Measurements from ENCODE around the gene ATP5F1B.

Gene ATP5F1B

DNA sequence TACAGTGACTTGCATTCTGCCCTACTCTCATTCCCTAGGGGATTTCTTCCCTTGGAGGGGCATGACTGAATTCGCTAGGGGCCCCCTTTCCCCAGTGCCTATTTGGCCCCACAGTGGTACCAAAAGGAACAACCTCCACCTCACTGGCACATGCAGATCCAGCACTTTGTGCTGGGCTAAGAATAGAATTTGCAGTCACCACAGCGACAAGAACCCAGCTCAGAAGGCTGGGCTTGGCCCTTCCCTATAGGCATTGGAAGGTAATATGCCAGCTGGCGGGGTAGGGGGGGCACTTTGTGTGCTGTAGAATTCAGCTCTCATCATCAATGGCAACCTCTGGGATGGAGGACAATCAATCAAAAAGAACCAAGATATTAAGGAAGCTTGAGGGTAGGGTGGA, 29.5 kb downstream of the ATP5F1B start:
- DNase-seq: no peak

DNA sequence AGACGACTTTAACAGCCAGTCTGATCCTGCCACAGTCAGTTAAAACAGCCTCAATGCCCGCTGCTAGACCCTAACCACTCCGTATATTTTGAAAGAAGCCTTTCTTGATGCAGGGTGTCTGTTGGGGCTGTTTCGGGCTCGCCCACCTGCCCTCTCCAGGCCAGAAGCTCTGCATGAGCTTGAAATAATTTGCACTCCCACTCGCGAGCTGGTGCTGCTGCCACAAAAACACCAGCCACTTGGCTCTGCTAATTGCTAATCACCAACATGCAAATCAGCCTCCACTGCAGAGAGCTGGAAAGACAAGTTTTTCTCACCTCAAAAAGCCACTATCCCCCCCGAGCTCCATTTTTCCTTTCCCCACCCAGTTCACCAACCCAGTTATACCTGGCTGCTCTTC, 31.2 kb downstream of the ATP5F1B start:
- DNase-seq: no peak

DNA sequence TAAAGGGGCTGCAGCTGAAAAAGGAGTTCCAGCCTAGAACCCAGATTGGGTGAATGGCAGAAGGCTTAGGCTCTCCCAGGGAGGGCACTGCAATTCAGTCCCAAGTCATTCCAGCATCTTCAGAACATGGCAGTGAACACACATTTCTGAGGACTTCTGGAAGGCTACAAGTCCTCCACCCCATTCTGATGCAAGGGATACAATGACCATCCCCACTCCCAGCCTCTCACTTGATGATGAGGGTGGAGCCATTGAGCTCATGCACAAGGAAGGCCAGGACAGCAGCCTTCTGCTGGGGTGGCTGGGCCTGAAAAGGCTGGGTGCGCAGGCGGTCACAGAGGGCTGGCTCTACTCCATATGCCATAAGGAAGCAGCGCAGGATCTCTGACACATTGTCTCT, 41.4 kb downstream of the ATP5F1B start:
- DNase-seq: no peak

DNA sequence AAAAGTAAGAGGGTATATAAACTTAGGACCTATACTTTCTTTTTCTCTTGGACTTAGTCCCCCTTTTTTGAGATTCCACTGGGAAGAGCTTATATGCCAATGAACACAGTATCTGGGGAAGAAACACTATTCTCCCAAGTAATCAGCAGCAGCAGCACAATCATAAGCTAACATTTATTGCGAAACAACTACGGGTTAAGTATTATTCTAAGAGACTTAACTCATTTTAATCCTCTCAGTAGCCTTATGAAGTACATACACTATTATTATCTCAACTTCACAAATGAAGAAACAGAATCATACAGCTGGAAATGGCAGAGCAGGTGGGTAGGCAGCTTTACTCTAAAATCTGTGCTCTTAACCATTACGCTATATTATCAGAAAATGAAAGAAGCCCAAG, 43.5 kb downstream of the ATP5F1B start:
- DNase-seq: no peak

DNA sequence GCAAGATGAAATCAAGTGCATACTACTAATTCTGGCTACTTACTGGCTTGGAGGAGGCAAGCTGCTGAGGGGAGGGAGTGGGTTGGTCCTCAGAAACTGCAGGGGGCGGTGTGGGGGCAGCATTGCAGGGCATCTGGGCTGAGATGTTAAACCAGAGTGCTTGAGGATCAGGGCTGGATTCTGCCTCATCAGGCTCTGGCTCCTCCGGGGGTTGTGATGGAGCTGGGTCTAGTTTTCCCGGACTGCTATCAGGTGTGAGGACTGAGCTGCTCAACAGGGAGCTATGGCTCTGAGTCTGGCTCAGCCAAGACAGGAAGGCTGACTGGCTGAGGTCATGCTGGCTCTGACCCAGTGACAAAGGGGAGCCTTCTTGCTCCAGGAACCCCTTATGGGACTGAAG, 44.3 kb downstream of the ATP5F1B start:
- no peak for DNase-seq

DNA sequence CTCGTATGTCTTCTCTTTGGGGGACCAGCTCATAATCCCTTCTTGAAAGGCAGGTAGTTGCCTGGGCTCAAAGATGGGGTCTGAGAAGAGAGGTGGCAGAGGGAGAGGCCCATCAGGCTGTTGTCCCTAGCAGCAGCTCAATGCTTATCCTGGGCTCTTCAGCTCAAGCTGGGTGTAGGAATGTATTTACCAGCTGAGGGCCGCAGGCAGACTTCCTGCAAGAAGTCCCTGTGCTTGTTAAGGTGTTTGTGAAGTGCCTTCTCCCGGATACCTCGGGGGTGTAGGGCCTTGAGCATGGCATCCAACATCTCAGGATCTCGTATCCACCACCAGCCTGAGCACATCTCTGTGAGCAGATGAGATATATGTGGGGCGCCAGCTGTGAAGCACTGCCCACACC, 45.0 kb downstream of the ATP5F1B start:
- DNase-seq: no peak

DNA sequence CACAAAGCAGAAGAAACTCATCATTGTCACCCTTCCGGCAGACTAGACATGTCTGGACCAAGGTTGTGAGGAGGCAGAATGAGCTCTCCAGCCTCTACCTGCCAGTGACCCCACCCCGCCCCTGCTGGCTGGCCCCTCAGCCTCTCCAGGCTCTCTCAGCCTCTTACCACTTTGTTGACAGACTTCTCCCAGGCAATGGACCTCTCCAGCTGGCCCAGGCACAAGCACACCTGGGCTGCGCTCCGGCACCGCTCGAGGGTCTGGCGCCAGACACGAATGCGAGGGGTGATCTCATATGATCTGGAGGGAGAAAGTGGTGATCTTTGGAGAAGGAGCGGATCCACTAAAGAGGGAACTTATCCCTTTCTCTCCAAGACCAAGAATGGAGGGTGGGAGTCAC, 46.0 kb downstream of the ATP5F1B start:
- DNase-seq: no peak

DNA sequence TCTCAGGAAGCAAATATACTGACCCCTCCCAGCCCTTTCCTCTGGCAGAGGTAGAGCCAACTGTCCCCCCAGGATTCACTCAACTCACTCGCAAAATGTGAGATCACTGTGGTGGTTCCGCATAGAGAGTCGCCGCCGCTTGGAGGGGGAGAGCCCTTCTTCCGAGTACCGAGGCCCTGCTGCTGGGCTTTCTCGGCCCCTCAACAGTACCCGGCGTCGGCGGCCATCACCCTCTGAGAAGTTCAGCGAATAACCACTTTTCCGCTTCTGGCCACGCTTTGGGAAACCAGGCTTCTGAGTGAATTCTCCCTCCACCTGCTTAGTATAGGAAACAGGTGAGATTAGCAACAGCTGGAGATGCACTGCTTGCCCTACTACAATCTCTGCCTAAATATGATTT, 46.7 kb downstream of the ATP5F1B start:
- no peak for DNase-seq

DNA sequence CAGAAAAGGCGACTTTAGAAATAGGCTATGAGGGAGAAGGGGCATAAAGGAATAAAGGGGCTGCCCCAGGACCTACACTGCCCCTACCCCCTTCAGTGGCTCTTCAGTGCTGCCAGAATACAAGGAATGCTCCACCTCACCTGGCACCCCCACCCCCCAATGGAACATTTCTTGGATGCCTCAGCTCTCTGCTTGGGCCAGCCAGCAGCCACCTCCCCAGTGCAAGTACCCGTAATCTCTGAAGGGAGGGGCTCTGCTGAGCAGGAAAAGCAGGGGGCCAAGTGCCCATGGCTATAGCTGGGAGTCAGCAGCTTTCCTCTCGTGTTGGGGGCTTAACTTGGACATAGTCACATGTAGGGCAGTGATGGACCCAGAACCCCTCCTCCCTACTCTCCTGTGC, 49.0 kb downstream of the ATP5F1B start:
- DNase-seq: no peak

DNA sequence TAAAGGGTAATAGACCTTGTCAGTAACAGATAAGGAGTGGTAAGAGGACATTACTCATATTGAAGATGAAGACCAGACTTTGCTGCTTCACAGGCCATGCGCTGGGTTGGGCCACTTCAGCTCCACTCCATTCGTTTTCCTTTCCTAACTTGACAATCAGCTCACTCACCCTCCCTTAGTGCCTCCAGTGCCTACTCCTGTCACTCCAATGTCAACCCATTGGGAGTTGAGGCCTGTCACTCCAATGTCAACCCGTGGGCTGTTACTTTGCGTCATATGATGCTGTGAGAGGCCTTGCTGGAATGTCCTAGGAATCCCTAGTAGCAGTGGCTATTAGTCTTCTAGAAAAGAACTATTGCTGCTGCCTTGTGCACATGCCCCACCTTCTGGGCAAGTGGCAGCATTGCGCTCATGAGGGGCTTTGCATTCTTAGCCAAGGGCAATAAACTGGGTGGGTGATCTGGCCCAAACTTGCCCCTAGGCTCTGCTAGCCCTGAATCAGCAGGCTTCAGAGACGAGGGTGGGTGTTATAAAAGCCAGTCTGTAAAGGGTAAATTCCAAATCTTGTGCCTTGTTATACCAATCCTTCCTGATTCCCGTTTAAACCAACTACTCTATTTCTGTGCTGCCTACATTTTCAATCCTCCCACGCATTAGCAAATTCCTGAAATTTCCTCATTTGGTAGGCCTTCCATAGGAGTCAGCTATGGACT, 51.7 kb downstream of the ATP5F1B start:
- DNase-seq: peak; percentile 78

DNA sequence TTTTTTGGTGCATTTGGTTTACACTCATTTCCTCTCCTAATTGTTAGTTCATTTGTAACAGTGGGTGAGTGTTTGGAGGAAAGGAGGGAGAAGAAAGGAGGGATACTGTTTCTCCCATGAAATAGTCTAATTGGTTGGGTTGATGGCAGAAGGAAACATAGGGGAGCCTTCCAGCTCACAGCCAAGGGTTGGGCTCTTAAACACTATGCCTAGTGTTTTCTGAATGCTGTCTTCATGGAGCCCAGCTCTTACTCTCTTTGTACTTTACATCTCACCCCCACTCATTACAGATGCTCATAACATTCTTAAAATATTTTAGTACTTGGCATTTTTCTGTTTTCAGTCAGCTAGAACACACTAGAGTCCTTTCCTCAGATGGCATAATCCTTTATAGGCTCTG, 53.8 kb downstream of the ATP5F1B start:
- peak; percentile 57 for DNase-seq

DNA sequence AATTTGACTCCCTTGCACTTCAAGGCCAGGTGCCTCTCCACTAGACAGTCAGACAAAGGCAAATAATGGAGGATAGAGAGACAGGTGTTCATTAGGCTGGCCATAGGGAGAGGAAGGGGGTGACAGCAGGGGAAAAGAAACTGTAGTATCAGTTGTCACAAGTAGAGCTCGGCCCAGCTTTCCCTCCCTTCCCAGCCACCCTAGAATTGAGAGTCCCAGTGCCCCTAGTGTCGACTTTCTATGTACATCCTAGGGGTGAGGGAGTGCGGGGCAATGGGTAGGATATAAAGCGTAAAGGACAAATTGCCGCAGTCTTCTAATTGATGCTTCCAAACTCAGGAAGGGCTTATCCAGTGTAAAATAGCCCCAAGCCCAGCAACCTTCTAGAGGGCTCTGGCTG, 54.7 kb downstream of the ATP5F1B start:
- no peak for DNase-seq

DNA sequence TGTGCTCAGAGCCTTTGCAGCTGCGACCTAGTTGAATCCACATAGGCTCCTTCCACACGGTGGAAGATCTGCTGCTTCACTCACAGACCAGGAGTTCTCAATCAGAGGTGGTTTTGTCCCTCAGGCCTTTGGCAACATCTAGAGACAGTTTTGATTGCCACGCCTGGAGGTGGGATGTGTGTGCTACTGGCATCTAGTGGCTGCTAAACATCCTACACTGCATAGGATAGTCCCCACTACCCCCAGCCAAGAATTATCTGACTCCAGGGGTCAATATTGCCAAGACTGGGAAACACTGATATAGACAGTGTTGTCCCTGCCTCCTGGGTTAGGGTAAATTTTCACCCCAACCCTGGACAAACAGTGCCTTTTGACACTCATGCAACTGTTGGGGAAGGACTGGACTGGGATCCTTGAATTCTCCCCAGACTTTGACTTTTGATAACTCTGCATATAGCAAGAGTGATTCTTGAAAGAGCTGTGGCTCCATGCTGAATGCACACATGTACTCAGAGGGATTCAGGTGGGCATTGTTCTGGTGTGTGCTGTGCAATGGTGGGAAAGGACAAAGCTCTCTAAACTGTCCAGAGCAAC, 55.5 kb downstream of the ATP5F1B start:
- peak; percentile 31 for DNase-seq

DNA sequence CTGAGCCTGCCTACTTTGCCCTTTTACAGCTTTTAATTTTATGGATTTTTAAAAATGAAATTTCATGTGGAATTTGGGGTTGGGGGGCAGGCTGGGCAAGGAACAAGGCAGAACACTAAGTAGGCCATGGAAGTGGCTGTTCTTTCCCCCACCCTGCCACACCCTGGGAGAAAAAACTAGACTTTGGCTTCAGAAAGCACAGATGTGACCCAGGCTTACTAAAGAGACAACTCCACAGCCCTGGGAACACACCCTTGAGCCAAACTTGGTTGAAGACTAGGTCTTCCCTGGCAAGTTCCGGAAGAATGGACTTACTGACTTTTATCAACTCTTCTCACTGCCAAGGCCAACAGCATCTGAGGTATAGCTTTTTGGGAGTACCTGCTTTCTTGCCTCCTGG, 56.0 kb downstream of the ATP5F1B start:
- no peak for DNase-seq
